ENCODE results near the gene LGR6.

The LGR6 gene

GRCh38 chr1:202220733-202221132 lies 27.1 kb downstream of the LGR6 start:
- DNase-seq (ENCODE audit: low read depth), result no peak

- DNase-seq (ENCODE audit: low read depth), result no peak
Observed at GRCh38 chr1:202221911-202222909, 28.6 kb downstream of the LGR6 start.

- DNase-seq (ENCODE audit: low read depth), result no peak
Observed at GRCh38 chr1:202223121-202223860, 29.7 kb downstream of the LGR6 start.

GRCh38 chr1:202224453-202224852 lies 30.9 kb downstream of the LGR6 start:
- no peak for DNase-seq (ENCODE audit: low read depth)

- DNase-seq (ENCODE audit: low read depth), result no peak
Observed at GRCh38 chr1:202225131-202225530, 31.5 kb downstream of the LGR6 start.

GRCh38 chr1:202227053-202227672 lies 33.6 kb downstream of the LGR6 start:
- no peak for DNase-seq (ENCODE audit: low read depth)

- DNase-seq (ENCODE audit: low read depth), result no peak
Observed at GRCh38 chr1:202227997-202228401, 34.4 kb downstream of the LGR6 start.

GRCh38 chr1:202228484-202229122 lies 35.0 kb downstream of the LGR6 start:
- DNase-seq (ENCODE audit: low read depth), result no peak

- DNase-seq (ENCODE audit: low read depth), result no peak
Observed at GRCh38 chr1:202229376-202229775, 35.8 kb downstream of the LGR6 start.

- DNase-seq (ENCODE audit: low read depth), result no peak
Observed at GRCh38 chr1:202230061-202230938, 36.7 kb downstream of the LGR6 start.

GRCh38 chr1:202230939-202231645 lies 37.5 kb downstream of the LGR6 start:
- DNase-seq (ENCODE audit: low read depth), result no peak

- no peak for DNase-seq (ENCODE audit: low read depth)
Observed at GRCh38 chr1:202233171-202233570, 39.6 kb downstream of the LGR6 start.

GRCh38 chr1:202233804-202234203 lies 40.2 kb downstream of the LGR6 start:
- no peak for DNase-seq (ENCODE audit: low read depth)

GRCh38 chr1:202234331-202235002 lies 40.9 kb downstream of the LGR6 start:
- no peak for DNase-seq (ENCODE audit: low read depth)

- no peak for DNase-seq (ENCODE audit: low read depth)
Observed at GRCh38 chr1:202235003-202235660, 41.5 kb downstream of the LGR6 start.

GRCh38 chr1:202235856-202236837 lies 42.5 kb downstream of the LGR6 start:
- DNase-seq (ENCODE audit: low read depth), result peak; percentile 41

GRCh38 chr1:202237052-202237451 lies 43.5 kb downstream of the LGR6 start:
- DNase-seq (ENCODE audit: low read depth), result no peak

- no peak for DNase-seq (ENCODE audit: low read depth)
Observed at GRCh38 chr1:202238914-202239313, 45.3 kb downstream of the LGR6 start.

Data from stimulated activated CD8-positive, alpha-beta memory T cell treated with anti-CD3 and anti-CD28 coated beads, Interleukin-15, amount 100 ng/mL, for 24 hours (primary cell).